Lower leg skin (tissue), 4 donors: ENCODE measurements around the gene BRSK1. TPM values are rescaled to one million over a fixed set of nuclear protein-coding genes. Genes with fewer than 3 reads are reported as not detected.

Experiments
- DNase-seq, 2 donors: peaks; one replicate each; pipeline ENCODE4 v3.0.0-alpha.2; 2019; ENCODE audit warnings: low spot score in 2 of 2
- H3K4me3 ChIP-seq: fragments of 200-600 bp; sonication (generic); 2 replicates; pipeline ENCODE4 v1.5.1; 2017; ENCODE audit warnings: mild to moderate bottlenecking, low read depth; ENCODE audit not compliant: poor library complexity, severe bottlenecking
- POLR2A ChIP-seq, 2 donors: fragments of 450-650 bp; IDR thresholded peaks; one replicate each; pipeline ENCODE4 v1.6.1; 2016 to 2017; ENCODE audit warnings: antibody characterized with exemption in 2 of 2, mild to moderate bottlenecking in 1 of 2, moderate library complexity in 1 of 2
- WGBS, 2 donors: methylation state at CpG; one replicate each; pipeline ENCODE4 v1.1.5; 2018; 5-methylcytosine and 5-hydroxymethylcytosine counted together
- intact Hi-C: fragments of 100-400 bp; cut with DNase I; formaldehyde crosslinking; loops from one replicate; pipeline ENCODE4 v1.15.0; 2023; ENCODE audit warnings: low total_unique reads
- total RNA-seq, 4 donors: library from RNA; depleted of rRNA; stranded (reverse); fragments of >200 nt; gene quantifications; one replicate each; pipeline ENCODE4 v1.1.0, GENCODE V29; 2016
- TF ChIP-seq, protein P1 (sequence below), 3 donors: fragments of 450-650 bp; IDR thresholded peaks; one replicate each; pipeline ENCODE4 v1.5.1; 2016; ENCODE audit warnings: antibody characterized with exemption in 3 of 3, mild to moderate bottlenecking in 3 of 3, moderate library complexity in 2 of 3

The BRSK1 gene
- total RNA-seq, 4 donors from 2014 or later = 0.44 to 4.6 TPM; not detected in 2

DNA sequence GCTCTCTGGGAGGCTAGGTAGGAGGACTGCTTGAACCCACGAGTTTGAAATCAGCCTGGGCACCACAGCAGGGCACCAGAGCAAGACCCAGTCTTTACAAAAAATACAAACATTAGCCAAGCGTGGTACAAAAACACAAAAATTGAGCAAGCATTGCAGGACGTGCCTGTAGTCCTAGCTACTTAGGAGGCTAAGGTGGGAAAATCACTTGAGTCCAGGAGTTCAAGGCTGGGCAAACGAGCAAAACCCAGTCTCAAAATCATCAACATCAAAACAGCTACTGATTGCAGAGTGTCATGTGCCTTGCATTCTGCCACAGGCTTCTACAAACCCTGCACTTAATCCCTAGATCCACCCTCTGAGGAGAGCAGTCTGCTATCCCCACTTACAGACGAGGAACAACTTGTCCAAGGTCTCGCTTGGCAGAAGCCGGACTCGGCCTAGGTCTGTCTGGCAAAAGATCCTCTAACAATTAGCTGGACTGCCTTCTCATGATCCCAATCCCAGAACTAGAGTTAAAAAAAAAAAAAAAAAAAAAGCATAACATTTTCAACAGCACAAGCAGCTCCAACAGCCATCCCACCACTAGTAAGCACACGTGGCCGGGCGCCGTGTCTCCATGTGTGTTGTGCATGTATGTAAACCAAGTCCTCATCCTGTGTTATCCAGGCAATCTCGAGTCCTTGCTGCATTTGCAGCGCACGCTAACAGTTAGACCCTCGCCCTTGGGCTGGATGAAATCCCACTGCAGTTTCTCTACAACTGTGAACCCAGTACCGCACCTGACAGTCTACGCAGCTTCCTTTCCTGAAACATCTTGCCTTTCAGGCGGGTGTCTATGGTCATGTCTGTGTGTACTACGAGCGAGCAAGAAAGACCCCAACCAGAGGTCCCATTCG is 27.0 kb upstream of the BRSK1 start:
- intact Hi-C loops = no loop called here
- WGBS, 2 donors = 42 to 44% methylated on average over 22 of the region's 22 CpGs
- H3K4me3 ChIP-seq = no peak overlapping the region
- DNase-seq = no peak
- TF ChIP-seq, protein P1, sequence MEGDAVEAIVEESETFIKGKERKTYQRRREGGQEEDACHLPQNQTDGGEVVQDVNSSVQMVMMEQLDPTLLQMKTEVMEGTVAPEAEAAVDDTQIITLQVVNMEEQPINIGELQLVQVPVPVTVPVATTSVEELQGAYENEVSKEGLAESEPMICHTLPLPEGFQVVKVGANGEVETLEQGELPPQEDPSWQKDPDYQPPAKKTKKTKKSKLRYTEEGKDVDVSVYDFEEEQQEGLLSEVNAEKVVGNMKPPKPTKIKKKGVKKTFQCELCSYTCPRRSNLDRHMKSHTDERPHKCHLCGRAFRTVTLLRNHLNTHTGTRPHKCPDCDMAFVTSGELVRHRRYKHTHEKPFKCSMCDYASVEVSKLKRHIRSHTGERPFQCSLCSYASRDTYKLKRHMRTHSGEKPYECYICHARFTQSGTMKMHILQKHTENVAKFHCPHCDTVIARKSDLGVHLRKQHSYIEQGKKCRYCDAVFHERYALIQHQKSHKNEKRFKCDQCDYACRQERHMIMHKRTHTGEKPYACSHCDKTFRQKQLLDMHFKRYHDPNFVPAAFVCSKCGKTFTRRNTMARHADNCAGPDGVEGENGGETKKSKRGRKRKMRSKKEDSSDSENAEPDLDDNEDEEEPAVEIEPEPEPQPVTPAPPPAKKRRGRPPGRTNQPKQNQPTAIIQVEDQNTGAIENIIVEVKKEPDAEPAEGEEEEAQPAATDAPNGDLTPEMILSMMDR (IDR thresholded peaks at IDR 0.05) = no peak
- no peak for TF ChIP-seq POLR2A (IDR thresholded peaks at IDR 0.05)

- intact Hi-C loops = no loop called here
- no peak for DNase-seq
- H3K4me3 ChIP-seq = peak overlapping the region; percentile 79
- 2% methylated on average over 45 to 50 of the region's 51 CpGs for WGBS, 2 donors
- TF ChIP-seq POLR2A (IDR thresholded peaks at IDR 0.05) = no peak
- TF ChIP-seq, protein P1 (IDR thresholded peaks at IDR 0.05) = no peak
These were observed 26.1 kb upstream of the BRSK1 start for GRCh38 chr19:55257461-55258420.

GRCh38 chr19:55258476-55258827 is 25.3 kb upstream of the BRSK1 start:
- peak overlapping the region; percentile 79 for H3K4me3 ChIP-seq
- WGBS, 2 donors = 0% methylated on average over 1 to 31 of the region's 53 CpGs
- DNase-seq = no peak
- intact Hi-C loops = no loop called here
- TF ChIP-seq, protein P1 (IDR thresholded peaks at IDR 0.05) = no peak
- TF ChIP-seq POLR2A (IDR thresholded peaks at IDR 0.05) = no peak

- DNase-seq = peak; percentile 97 to 99
- intact Hi-C loops = no loop called here
- peak within 1 kb of the TSS; percentile 79 for H3K4me3 ChIP-seq
These were observed 24.8 kb upstream of the BRSK1 start, which contains the start of gene PPP6R1 for GRCh38 chr19:55258828-55259539. PPP6R1 (minus strand) TSS chr19:55259017; CDS start chr19:55247103, 11,914 bp downstream.

More at GRCh38 chr19:55258828-55259539, 24.8 kb upstream of the BRSK1 start, which contains the start of gene PPP6R1:
- TF ChIP-seq, protein P1 (IDR thresholded peaks at IDR 0.05) = peak in 1 of 3 donors; percentile 52
- TF ChIP-seq POLR2A (IDR thresholded peaks at IDR 0.05) = peak in 1 of 2 donors; percentile 3
- 0 to 1% methylated on average over 48 to 54 of the region's 76 CpGs for WGBS, 2 donors
